ENCODE results near the gene ARID5B. TPM values are rescaled to one million over a fixed set of nuclear protein-coding genes. Genes with fewer than 3 reads are reported as not detected.

Gene ARID5B
- total RNA-seq, 1 donor from 2014 or later, result 0.62 TPM

DNA sequence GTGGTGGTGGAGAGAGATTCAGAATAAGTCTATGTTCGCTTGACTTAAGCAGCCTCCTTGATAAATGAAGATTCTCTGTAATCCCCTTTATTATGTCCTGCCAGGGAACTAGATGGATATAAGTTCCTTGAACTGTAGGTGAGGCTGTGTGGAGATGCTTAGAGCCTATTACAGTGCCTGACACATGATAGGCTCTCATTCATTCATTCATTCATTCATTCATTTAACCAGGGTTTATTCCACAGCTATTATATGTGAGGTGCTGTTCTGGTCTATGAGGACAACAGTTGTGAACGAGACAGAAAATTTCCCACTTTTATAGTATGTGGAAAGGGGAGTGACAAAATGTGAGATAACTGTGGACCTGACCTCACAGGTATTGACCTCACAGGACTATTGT lies 105.6 kb downstream of the ARID5B start:
- peaks cover 10% of the 10 kb centered on the region for H3K4me1 Mint-ChIP-seq (ENCODE audit: unreplicated experiment)
- no peak for DNase-seq (ENCODE audit: low spot score)
- no peaks in the 10 kb centered on the region for H3K9me3 Mint-ChIP-seq (ENCODE audit: unreplicated experiment)
- H3K36me3 Mint-ChIP-seq (ENCODE audit: low read depth, unreplicated experiment), result no peaks in the 10 kb centered on the region
- no peak overlapping the region for H3K27ac Mint-ChIP-seq (ENCODE audit: unreplicated experiment)
- TF ChIP-seq, protein P1, sequence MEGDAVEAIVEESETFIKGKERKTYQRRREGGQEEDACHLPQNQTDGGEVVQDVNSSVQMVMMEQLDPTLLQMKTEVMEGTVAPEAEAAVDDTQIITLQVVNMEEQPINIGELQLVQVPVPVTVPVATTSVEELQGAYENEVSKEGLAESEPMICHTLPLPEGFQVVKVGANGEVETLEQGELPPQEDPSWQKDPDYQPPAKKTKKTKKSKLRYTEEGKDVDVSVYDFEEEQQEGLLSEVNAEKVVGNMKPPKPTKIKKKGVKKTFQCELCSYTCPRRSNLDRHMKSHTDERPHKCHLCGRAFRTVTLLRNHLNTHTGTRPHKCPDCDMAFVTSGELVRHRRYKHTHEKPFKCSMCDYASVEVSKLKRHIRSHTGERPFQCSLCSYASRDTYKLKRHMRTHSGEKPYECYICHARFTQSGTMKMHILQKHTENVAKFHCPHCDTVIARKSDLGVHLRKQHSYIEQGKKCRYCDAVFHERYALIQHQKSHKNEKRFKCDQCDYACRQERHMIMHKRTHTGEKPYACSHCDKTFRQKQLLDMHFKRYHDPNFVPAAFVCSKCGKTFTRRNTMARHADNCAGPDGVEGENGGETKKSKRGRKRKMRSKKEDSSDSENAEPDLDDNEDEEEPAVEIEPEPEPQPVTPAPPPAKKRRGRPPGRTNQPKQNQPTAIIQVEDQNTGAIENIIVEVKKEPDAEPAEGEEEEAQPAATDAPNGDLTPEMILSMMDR (IDR thresholded peaks at IDR 0.05; ENCODE audit: unreplicated experiment), result no peak
- no peak overlapping the region for H3K4me3 Mint-ChIP-seq (ENCODE audit: unreplicated experiment)
- peaks cover 4% of the 10 kb centered on the region for H3K27me3 Mint-ChIP-seq (ENCODE audit: unreplicated experiment)

DNA sequence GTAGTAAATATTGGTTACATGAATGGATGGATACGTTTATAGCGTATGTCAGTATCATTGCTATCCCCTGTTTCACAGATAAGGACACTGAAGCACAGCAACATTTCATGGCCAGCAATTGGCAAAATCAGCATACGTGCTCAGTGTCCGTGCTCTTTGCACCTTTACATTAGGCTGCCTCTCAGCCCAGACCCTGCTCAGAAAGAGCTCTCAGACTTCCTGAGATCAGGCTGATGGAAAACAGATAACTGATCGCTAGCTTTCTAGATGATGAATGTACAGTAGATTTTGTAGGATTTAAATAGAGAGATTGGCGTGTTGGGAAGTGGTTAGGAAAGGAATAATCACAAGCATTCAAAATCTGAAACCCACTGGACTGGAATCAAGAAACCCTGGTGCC lies 106.7 kb downstream of the ARID5B start:
- DNase-seq (ENCODE audit: low spot score), result no peak
- H3K27me3 Mint-ChIP-seq (ENCODE audit: unreplicated experiment), result peaks cover 4% of the 10 kb centered on the region
- H3K27ac Mint-ChIP-seq (ENCODE audit: unreplicated experiment), result no peak overlapping the region
- H3K9me3 Mint-ChIP-seq (ENCODE audit: unreplicated experiment), result no peaks in the 10 kb centered on the region
- H3K4me1 Mint-ChIP-seq (ENCODE audit: unreplicated experiment), result peaks cover 10% of the 10 kb centered on the region
- H3K4me3 Mint-ChIP-seq (ENCODE audit: unreplicated experiment), result no peak overlapping the region
- TF ChIP-seq, protein P1 (IDR thresholded peaks at IDR 0.05; ENCODE audit: unreplicated experiment), result no peak
- no peaks in the 10 kb centered on the region for H3K36me3 Mint-ChIP-seq (ENCODE audit: low read depth, unreplicated experiment)

DNA sequence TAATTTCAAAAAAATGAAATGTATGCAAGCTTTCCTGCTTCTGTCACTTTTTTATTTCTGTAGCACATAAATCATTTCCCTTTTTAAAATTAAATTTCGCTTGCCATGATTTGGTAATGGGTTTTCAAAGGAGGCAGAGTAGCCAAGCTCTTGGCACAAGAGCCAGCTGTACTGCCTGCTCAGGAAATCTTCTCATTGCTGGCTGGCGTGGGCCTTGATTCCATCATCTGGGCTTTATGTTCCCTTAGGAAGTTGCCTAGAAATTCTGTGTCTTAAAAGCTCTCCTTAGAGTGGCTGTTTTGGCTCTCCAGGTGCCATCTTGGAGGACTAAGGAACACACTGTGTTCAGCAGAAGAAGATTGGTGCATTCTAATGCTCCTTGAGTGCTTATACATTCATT lies 107.4 kb downstream of the ARID5B start:
- TF ChIP-seq, protein P1 (IDR thresholded peaks at IDR 0.05; ENCODE audit: unreplicated experiment), result no peak
- Mint-ChIP-seq H3K4me3 (ENCODE audit: unreplicated experiment) (no peak overlapping the region), H3K9me3 (ENCODE audit: unreplicated experiment) (no peaks in the 10 kb centered on the region), H3K36me3 (ENCODE audit: low read depth, unreplicated experiment) (no peaks in the 10 kb centered on the region), H3K4me1 (ENCODE audit: unreplicated experiment) (peaks cover 10% of the 10 kb centered on the region), H3K27me3 (ENCODE audit: unreplicated experiment) (peaks cover 4% of the 10 kb centered on the region), H3K27ac (ENCODE audit: unreplicated experiment) (no peak overlapping the region)
- DNase-seq (ENCODE audit: low spot score), result no peak

DNA sequence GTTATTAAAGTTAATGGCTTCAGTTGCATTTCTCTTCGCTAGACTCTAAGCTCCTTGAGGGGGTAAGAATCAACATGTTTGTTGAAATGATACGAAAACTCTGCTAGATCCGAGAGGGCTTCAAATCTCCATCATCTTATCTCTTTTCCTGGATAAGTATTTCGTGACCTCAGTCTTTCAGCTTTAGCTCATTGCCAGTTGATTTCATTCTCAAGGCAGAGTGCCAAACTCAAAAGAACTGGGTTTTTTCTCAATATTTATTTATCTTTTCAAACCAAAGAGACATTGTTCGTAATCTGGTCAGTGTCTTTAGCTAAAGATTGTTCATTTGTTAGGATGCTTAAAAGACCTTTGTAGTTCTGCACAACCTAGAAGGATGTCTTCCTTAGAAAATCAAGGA lies 108.9 kb downstream of the ARID5B start:
- TF ChIP-seq, protein P1 (IDR thresholded peaks at IDR 0.05; ENCODE audit: unreplicated experiment), result no peak
- Mint-ChIP-seq H3K36me3 (ENCODE audit: low read depth, unreplicated experiment) (no peaks in the 10 kb centered on the region), H3K4me1 (ENCODE audit: unreplicated experiment) (peaks cover 10% of the 10 kb centered on the region), H3K9me3 (ENCODE audit: unreplicated experiment) (no peaks in the 10 kb centered on the region), H3K4me3 (ENCODE audit: unreplicated experiment) (no peak overlapping the region), H3K27ac (ENCODE audit: unreplicated experiment) (no peak overlapping the region), H3K27me3 (ENCODE audit: unreplicated experiment) (peaks cover 2% of the 10 kb centered on the region)
- no peak for DNase-seq (ENCODE audit: low spot score)

DNA sequence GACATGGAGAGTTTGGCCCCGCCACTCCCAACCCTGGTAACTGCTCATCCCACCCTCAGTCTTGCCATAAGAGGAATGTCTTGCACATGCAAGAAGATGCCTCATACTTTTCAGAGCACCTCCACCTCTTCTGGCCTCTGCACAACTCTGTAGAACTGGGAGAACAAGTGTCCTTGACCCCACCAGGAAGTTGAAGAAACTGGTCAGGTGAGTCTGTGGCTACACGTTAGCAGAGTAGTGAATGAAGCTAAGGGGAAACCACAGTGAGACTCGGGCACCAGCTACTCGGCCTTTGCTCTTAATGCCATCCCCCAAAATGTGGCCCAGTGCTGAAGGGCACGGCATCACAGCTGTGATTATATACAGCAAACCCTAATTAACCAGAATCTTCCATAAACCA lies 110.1 kb downstream of the ARID5B start:
- TF ChIP-seq, protein P1 (IDR thresholded peaks at IDR 0.05; ENCODE audit: unreplicated experiment), result no peak
- Mint-ChIP-seq H3K27me3 (ENCODE audit: unreplicated experiment) (peaks cover 2% of the 10 kb centered on the region), H3K27ac (ENCODE audit: unreplicated experiment) (no peak overlapping the region), H3K4me3 (ENCODE audit: unreplicated experiment) (no peak overlapping the region), H3K36me3 (ENCODE audit: low read depth, unreplicated experiment) (no peaks in the 10 kb centered on the region), H3K4me1 (ENCODE audit: unreplicated experiment) (peaks cover 10% of the 10 kb centered on the region), H3K9me3 (ENCODE audit: unreplicated experiment) (no peaks in the 10 kb centered on the region)
- no peak for DNase-seq (ENCODE audit: low spot score)

Measured in endothelial cell (in vitro differentiated cells).